Stomach (tissue), 4 donors: ENCODE data around the gene ANKRD65.

Experiments used
- CTCF ChIP-seq, 7 experiments: fragments of 450-650 bp in 4 of 7; fragments of 200-600 bp in 3 of 7; sonication (generic) in 3 of 7; IDR thresholded peaks; one replicate each; pipeline ENCODE4 v1.5.1; 2016 to 2019; ENCODE audit warnings: antibody characterized with exemption in 7 of 7, control low read depth in 2 of 7, mild to moderate bottlenecking in 1 of 7
- POLR2A ChIP-seq, 4 donors: fragments of 450-650 bp; IDR thresholded peaks; one replicate each; pipeline ENCODE4 v1.6.1; 2016; ENCODE audit warnings: antibody characterized with exemption in 4 of 4, control low read depth in 2 of 4, mild to moderate bottlenecking in 1 of 4, moderate library complexity in 1 of 4
- POLR2AphosphoS5 ChIP-seq, 3 donors: sonication (generic); formaldehyde crosslinking; IDR thresholded peaks; one replicate each; pipeline ENCODE4 v1.6.1; 2016; ENCODE audit warnings: antibody characterized with exemption in 3 of 3

GRCh38 chr1:1400576-1401456 lies 20.3 kb downstream of the ANKRD65 start:
- TF ChIP-seq POLR2A (IDR thresholded peaks at IDR 0.05): no peak
- no peak for TF ChIP-seq CTCF (IDR thresholded peaks at IDR 0.05)
- TF ChIP-seq POLR2AphosphoS5 (IDR thresholded peaks at IDR 0.05): peak in 1 of 3 donors; percentile 6
